GM19463 (cell line): ENCODE measurements around the gene P2RY6.
"Not testable (repeated sequence)": the region's sequence is repeated elsewhere in the genome, so short reads cannot be mapped to it uniquely, and the experiment has no call there.

Experiments
- ATAC-seq: cut with Tn5 transposase; IDR thresholded peaks from one replicate; pipeline ENCODE4 v1.9.1; 2021; ENCODE audit warnings: mild to moderate bottlenecking, moderate library complexity; ENCODE audit not compliant: unreplicated experiment

P2RY6 gene

GRCh38 chr11:73259406-73260126 is 12.6 kb upstream of the P2RY6 start:
- ATAC-seq = no peak

DNA sequence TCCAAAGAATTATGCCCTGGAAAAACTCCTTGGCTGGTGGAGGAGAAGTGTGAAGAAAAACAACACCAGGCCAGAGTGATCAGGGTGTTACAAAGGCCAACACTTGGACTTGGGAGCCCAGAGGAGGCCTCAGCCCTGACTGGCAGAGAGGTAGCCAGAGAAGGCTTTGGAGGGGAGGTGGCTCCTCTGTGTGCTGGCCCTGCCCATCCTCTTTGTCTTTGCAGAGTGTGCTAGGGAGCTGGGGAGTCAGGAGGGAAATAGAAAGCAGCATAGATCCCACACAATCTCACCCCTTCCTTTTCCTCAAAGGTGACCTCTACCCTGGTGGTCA is 12.0 kb upstream of the P2RY6 start:
- no peak for ATAC-seq

GRCh38 chr11:73262851-73263495 is 9.2 kb upstream of the P2RY6 start:
- ATAC-seq = no peak

DNA sequence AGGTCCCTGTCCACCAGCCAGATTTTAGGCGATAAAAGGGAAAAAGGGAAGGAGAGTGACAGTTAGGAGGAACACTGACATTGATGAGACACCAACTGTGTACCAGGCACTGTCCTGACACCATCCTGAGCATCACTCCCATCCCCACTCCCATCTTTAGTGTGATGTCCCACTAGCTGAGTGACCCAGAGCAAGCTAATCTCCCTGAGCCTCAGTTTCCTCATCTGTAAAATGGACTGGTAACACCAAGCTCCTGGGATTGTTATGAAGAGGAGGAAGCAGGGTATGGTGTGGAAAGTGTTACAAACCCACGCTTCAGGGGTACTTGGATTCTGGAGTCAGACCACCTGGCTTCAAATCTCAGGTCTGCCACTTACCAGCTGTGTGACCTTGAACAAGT is 8.5 kb upstream of the P2RY6 start:
- no peak for ATAC-seq

- no peak for ATAC-seq
Observed at GRCh38 chr11:73265278-73265810, 6.8 kb upstream of the P2RY6 start.

GRCh38 chr11:73265853-73266645 is 6.1 kb upstream of the P2RY6 start:
- ATAC-seq = no peak

DNA sequence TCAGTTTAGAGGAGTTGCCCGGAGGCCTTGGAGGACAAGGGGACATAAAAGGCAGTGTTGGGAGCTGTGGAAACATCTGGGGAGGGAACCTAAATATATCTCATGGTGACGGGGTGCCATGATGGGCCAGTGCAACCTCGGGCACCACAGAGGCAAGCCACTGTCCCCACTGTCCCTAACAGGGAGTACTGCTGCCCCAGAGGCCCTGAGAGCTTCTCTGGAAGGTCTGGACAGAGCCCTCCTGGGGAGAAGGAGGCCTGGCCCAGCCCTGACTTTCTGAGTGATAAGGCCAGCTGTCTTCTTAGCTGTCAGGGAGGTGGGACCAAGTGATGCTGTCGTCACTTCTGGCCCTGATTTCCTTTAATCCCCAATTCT is 5.5 kb upstream of the P2RY6 start:
- ATAC-seq = no peak

- no peak for ATAC-seq
Observed at GRCh38 chr11:73267122-73267846, 4.9 kb upstream of the P2RY6 start.

DNA sequence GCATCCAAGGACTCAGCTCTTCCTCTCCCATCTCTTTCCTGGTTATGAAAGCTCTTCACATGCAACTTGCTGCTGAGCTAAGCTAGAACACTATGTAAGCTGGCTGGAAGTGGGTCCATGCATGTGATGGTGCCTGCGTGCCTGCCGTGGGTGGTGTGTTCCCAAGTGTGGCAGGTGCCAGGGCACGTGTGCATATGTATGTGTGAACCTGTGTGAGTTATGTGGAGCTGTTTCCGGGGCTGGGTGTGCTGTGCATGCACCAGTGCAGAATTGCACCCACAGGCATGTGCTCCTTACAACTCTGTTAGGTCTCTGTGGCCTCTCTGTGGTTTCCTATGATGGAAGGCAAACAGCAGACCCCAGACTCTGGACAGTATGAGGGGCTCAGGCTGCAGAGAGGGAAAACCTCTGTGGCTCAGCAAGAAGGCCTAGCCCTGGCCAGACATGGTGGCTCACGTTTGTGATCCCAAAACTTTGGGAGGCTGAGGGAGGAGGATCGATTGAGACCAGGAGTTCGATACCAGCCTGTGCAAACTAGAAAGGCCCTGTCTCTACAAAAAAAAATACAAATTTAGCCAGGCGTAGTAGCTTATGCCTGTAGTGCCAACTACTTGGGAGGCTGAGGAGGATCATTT is 4.1 kb upstream of the P2RY6 start:
- no peak for ATAC-seq

DNA sequence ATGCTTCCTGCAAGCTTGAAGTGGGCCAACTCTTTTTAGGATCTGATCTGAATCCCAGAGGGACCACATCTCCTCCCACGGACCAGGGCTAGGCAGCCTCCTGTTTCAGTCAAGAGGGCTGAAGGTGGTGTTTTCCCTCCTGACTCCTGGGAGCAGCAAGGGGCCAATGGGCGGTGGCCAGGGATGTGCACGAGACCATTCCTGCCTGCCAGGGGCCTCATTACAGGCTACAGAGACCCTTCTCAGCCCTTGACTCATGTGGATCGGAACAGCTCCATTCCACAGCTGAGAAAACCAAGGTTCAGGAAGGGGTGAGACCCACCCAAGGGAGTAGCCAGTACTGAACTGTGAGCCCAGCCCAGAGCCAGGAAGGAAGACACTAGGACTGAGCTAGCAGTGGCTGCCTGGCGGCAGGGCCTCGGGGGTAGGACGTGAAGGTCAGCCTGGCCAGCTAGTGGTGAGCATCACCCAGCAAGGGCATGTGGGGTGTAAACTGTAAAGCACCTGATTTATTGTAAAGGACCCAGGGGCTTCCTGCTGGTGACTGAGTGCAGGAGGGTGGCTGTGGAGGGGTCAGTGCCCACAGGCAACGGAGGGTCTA is 3.4 kb upstream of the P2RY6 start:
- no peak for ATAC-seq

DNA sequence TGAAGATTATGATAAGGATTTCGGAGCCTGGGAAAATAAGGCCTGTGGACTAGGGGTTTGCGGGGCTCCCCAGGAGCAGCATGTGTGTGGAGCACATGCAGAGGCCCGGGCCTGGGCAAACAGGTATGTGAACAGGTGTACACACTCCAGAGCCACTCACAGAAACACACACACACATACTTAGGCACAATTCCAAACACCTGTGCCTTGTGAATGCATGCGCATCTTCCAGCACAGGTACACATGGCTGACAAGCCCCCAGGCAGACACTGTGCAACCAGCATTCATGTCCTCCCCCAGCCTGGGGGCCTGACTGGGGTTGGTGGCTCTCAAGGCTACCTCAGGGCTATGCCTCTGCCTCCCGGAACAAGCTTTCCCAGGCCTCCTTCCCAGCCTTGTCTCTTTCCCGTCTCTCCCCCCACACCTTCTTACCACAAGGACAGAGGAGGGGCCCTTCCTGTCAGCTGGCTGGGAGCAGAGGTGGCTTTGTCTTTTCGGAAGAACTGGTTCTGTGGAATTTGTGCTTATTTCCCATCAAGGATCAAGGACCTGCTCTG is 2.6 kb upstream of the P2RY6 start:
- no peak for ATAC-seq

- ATAC-seq = no peak
Observed at GRCh38 chr11:73270016-73270854, 1.9 kb upstream of the P2RY6 start.

DNA sequence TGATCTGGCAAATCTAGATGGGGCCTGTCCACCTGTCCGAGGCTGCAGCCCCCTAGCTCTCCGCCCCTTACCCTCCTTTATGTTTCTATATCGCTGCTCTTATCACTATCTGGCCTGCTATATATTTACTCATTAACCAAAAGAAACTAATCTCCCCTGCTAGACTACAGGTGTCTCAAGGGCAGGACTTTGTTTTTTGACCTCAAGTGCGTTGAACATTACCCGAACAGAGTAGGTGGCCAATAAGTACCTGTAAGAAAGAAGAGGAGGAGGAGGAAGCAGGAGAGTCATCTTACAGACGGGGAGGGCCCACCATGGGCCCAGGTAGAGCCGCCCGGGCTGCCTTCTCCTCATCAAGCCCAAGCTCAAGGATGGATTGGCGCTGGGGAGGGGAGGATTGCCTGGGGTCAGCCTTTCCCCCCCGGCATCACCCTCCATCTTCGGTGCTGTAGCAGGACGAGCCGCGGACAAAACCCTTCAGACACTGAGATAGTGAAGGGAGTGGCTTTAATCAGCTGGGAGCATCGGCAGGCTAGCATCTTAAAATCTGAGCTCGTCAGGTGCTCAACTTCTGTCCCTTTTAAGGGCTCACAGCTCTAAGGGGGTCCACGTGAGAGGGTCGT is 1.2 kb upstream of the P2RY6 start:
- ATAC-seq = no peak

GRCh38 chr11:73271478-73271865 is 666 bp upstream of the P2RY6 start:
- ATAC-seq = not testable (repeated sequence)

DNA sequence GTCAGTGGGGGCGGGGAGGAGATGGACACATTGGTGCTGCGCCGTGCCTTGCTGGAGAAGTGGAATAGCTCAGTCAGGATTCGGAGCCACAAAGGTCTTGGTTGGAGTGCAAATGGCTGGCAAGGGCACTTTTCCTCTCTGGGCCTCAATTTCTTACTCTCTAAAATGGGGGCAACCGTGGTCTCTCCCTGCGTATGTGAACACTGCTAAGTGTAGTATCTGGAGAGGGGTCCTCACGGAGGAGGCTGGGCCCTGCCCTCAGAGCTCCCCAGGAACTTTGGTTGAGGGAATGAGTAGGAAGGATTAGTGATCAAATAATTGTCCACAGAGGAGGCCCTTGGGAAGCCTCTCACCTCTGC is 521 bp downstream of the P2RY6 start:
- no peak for ATAC-seq

DNA sequence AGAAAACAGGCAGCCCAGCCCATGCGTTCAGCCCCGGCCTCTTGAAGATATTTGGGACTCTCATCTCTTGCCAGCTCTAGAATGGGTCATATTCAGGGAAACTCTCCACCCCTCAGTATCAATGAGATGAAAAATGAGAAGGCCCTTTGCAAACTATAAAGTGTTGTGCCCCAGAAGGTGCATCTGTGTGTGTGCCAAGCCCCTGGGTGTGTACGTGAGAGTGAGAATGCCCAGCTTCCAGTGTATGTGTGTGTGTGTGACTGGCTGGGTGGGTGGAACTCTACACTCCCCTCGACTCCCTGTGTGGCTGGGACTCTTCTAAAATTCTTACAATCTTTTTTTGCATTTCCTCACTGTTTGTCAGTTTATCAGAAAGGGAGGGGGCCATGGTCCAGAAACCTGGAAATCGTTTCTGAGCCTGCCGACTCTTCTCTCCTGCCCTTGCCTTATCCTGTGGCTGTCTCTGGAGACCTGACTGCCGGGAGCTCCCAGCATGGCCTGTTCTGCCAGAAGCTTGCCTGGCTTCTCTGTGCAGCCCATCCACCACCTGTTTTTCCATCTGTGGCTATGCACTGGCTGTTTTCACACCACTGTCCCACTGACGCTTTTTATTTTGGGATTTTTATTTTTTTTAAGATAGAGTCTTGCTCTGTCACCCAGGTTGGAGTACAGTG is 1.2 kb downstream of the P2RY6 start:
- ATAC-seq = no peak

- not testable (repeated sequence) for ATAC-seq
Observed at GRCh38 chr11:73274191-73274590, 2.1 kb downstream of the P2RY6 start.

GRCh38 chr11:73274722-73275380 is 2.7 kb downstream of the P2RY6 start:
- ATAC-seq = no peak
